ENCODE results near the gene MARCHF3.
"Not testable (repeated sequence)": the region's sequence is repeated elsewhere in the genome, so short reads cannot be mapped to it uniquely, and the experiment has no call there.

Gene MARCHF3, protein sequence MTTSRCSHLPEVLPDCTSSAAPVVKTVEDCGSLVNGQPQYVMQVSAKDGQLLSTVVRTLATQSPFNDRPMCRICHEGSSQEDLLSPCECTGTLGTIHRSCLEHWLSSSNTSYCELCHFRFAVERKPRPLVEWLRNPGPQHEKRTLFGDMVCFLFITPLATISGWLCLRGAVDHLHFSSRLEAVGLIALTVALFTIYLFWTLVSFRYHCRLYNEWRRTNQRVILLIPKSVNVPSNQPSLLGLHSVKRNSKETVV

DNA sequence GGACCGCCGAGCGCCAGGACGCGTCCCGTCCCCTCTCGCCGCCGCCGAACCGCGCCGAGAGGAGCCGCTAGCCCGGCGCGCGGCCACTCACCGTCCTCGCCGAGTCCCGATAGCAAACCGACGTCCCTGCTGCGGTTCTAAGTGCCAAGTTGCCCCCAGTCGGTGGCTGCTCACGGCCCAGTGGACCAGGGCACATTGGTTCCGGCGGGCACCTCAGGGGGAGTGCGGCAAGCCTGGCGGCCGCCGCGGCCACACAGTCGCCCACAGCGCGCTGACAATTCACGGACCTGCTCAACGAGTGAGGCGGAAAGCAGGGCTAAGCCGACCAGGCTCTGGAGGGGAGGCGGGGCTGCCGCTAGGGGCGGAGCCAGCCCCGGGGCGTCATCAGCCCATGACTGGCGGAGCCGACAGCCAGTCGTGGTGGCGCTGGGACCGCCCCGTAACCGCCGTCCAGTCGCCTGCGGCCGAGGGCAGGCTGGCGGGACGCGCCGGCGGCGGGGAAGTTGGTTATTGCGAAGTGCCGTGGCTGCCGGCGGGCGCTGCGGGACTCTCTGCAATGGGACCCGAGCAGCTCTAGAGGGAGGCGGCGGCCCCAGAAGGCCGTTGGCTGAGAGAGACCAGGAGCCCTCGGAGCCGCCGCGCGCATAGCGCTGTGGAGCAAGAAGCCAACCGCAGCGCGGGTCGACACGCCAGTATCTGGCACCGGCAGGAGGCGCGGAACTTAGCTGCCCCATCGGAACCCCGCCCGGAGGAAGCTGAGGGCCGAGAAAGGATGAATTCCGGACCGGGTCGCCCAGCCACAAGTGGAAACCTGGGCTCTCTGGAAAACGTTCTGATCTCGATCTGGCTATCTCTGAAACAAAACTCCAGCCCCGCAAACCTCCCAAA lies at the start of gene MARCHF3:
Gene MARCHF3, minus strand, starts transcription at position 300 of the 888 bp plus-strand sequence. CDS start 112,387 bp downstream, outside the sequence.
- in situ Hi-C loops (cut with MboI; ENCODE audit: low sequenced_read_pairs): no loop called here

DNA sequence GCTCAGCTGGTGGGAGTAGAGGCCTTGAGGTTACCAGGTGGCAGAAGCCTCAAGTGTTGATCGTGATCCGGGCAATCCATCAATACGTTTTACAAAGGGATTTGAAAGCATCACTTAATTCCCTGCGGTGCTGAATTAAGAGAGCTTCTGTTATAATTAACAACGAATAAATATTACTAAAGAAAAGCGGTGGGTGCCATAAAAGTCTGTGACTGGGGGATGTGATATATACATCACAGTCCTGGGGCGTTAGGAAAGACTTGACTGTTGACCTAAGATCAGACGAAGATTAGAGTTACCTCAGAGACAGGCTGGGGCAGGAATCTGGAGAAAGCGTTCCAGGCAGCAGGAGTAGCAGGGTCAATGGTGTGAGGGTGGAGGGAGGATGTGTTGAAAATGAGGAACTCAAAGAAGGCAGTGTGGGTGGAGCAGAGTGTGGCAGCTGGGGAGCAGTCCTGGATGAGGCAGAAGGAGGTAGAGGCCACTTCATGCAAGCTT lies 49.7 kb upstream of the MARCHF3 start:
- in situ Hi-C loops (cut with MboI; ENCODE audit: low sequenced_read_pairs): no loop called here

GRCh38 chr5:127077366-127077765 lies 47.0 kb upstream of the MARCHF3 start:
- in situ Hi-C loops (cut with MboI; ENCODE audit: low sequenced_read_pairs): no loop called here

- in situ Hi-C loops (cut with MboI; ENCODE audit: low sequenced_read_pairs): no loop called here
Measured at GRCh38 chr5:127076315-127077129, 46.2 kb upstream of the MARCHF3 start.

DNA sequence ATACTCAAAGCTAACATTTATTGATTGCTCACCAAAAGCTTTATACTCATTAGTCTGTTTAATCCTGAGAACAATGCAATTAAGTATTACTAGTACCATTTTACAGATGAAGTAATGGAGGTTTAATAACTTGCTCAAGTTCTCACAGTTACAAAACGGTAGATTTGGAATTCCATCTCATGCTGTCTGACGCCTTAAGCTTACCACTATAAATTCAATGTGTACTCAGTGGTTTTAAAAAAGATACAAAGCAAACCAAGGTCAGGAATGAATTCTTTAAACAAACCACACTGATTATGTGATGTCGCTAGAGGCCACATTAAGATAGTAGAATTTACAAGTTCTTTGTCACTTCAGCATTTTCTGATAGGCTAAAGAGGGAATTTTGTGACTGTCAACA lies 44.1 kb upstream of the MARCHF3 start:
- in situ Hi-C loops (cut with MboI; ENCODE audit: low sequenced_read_pairs): no loop called here

DNA sequence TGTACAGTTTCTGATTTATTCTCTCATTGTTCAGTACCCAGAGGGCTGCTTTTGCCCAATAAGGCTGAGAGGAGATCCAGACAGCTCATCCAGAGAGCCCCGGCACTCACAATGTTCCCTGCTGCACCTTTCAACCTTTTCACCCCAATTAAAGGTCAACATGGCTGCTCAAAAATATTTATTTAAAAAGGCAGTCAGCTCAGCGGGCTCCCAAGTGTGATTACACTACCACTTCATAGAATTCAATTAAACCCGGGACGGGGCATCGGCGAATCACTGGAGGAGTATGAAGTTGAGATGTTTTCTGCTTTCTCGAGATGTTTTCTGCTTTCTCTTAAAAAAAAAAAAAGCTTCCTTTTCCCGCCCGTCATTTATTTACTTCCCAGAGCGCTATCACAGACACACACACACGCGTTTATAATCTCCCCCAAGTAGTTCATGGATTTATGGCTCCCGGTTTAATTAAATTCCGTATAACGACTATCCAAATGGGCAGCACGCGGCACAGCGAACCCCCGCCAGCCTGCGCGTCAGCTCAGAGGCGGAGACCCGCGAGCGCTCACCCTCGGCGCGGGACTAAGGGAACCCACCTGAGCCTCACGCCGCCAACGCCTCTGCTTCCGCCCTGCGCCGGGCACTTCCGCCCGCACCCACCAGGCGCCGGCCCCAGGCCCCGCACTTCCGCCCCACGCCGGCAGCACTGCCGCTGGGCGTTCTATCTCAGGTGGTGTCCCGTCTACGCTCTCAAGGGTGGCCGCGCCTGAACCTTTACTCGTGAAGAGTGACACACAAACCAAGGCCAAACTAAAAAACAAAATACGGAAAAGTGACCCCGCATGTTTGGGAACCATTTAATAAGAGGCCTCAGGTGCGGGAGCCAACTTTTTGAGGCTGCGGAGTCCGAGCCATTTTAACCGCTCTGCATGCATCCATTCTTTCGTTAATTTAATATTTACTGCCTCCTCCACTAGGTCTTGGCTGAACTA lies 42.8 kb upstream of the MARCHF3 start, which contains the start of gene C5orf63:
Gene C5orf63, minus strand, starts transcription at position 642 of the 986 bp plus-strand sequence. CDS start 14,507 bp downstream, outside the sequence.
- in situ Hi-C loops (cut with MboI; ENCODE audit: low sequenced_read_pairs): no loop called here

DNA sequence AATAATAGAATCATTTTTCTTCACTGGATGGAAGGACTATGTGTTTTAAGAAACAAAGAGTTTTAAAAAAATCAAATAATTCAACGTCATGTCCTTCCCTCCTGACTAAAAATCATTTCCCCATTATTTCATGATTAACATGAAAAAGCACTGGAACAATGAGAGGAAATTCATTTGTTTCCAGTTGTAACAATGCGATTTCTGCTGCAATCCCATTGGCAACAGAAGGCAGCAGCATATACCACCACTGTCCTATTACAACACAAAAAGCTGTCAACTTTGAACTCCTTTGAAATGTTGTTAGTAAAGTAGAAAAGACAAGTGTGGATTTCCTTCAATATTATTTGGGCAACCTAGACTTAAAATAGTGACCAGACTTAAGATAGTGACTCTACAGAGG lies 39.9 kb upstream of the MARCHF3 start:
- in situ Hi-C loops (cut with MboI; ENCODE audit: low sequenced_read_pairs): no loop called here

- in situ Hi-C loops (cut with MboI; ENCODE audit: low sequenced_read_pairs): no loop called here
Measured at GRCh38 chr5:127068493-127069214, 38.3 kb upstream of the MARCHF3 start.

- in situ Hi-C loops (cut with MboI; ENCODE audit: low sequenced_read_pairs): no loop called here
Measured at GRCh38 chr5:127066721-127067120, 36.4 kb upstream of the MARCHF3 start.

DNA sequence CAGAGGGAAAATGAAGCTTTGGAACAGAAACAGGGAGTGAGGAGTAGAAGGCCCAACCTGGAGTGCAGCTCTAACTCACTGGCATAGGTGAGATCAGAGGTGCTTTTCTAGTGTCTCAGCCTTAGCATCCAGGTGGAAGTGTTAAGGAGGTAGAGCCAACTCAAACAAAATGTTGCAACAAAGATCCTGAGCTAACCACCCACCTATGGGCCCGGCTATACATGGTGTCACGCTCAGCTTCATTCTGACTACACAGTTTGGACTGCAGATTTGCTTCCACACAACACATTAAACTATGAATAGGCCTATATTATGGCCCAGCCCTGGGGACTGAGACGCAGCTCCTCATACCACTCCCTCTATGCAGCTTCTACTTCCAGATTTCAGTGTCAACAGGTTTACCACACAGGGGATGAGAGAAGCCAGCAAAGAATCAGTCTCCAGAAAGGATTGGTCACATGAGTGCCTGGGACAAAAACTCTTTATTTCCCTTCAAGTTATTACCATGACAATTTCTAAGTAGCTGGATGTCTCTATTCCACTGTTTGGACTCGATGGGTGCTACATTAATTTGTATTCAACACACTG lies 34.0 kb upstream of the MARCHF3 start:
- in situ Hi-C loops (cut with MboI; ENCODE audit: low sequenced_read_pairs): no loop called here

DNA sequence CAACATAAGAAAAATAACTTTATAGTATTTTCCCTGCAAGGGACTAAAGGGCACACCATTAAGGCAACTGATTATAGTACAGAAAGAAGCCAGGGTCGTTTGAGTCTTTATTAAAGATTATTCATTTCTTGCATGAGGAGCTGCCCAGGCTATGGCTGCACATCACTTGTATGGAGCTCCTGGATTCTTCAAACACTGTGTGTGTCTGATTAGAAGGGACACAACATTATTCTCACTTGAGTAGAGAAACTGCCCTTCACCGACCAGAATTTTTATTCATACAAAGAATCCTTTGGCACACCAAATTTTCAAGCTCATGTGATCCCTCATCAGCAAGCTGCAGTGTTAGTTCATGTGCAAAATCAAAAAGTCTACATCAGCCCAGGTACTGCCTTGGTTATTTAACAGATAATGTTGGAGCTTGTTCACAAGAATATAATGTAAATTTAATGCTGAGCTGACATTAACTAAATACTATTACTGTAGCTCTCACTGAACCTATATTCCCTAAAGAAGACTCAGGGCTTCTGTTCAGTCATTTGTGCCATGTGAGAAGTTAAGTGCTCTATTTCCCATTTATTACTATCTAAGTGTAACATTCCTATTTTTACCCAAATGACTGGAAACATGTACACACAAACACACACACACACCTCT lies 33.0 kb upstream of the MARCHF3 start:
- in situ Hi-C loops (cut with MboI; ENCODE audit: low sequenced_read_pairs): no loop called here

GRCh38 chr5:127061956-127062355 lies 31.6 kb upstream of the MARCHF3 start:
- in situ Hi-C loops (cut with MboI; ENCODE audit: low sequenced_read_pairs): no loop called here

GRCh38 chr5:127061537-127061936 lies 31.2 kb upstream of the MARCHF3 start:
- in situ Hi-C loops (cut with MboI; ENCODE audit: low sequenced_read_pairs): no loop called here

- in situ Hi-C loops (cut with MboI; ENCODE audit: low sequenced_read_pairs): no loop called here
Measured at GRCh38 chr5:127060470-127060985, 30.2 kb upstream of the MARCHF3 start.

- in situ Hi-C loops (cut with MboI; ENCODE audit: low sequenced_read_pairs): no loop called here
Measured at GRCh38 chr5:127056896-127057295, 26.5 kb upstream of the MARCHF3 start.

DNA sequence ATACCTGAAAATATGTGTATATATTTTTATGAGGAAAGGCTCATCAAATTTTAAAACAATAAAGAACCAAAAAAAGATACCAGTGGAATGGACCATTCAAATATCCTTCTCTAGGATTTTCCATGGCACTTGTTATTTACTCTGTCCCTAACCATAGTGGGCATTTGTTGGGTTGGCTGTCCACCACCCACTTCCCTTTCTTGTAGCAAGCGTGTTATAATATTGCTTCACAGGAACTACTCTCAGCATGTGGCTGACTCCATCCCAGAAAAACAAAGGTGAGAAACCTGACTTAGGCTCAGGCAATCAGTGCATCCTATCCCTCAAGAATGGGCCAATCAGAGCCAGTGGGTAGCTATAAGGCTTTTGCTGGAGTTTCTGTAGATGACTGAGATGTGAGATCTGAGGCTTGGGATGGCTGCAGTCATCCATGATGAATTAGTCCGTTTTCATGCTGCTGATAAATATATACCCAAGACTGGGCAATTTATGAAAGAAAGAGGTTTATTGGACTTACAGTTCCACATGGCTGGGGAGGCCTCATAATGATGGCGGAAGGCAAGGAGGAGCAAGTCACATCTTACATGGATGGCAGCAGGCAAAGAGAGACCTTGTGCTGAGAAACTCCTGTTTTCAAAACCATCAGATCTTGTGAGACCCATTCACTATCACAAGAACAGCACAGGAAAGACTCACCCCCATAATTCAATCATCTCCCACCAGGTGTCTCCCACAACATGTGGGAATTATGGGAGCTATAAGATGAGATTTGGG lies 25.7 kb upstream of the MARCHF3 start:
- in situ Hi-C loops (cut with MboI; ENCODE audit: low sequenced_read_pairs): no loop called here

DNA sequence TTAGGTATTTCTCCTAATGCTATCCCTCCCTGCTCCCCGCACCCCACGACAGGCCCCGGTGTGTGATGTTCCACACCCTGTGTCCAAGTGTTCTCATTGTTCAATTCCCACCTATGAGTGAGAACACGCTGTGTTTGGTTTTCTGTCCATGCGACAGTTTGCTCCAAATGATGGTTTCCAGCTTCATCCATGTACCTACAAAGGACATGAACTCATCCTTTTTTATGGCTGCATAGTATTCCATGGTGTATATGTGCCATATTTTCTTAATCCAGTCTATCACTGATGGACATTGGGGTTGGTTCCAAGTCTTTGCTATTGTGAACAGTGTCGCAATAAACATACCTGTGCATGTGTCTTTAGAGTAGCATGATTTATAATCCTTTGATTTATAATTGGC lies 23.2 kb upstream of the MARCHF3 start:
- in situ Hi-C loops (cut with MboI; ENCODE audit: low sequenced_read_pairs): not testable (repeated sequence)
